PC-9 (cell line): ENCODE data around the gene MACROD2. TPM values are rescaled to one million over a fixed set of nuclear protein-coding genes. Genes with fewer than 3 reads are reported as not detected.

Experiments used
- BruUV-seq: library from RNA; stranded (reverse); fragments of 400-500 nt; replicated peaks from 2 replicates; lab custom pipeline; 2021; lab: Mats Ljungman, UMichigan
- CTCF ChIA-PET: fragments of 300-600 bp; sonication (Branson Sonifier 250); formaldehyde crosslinking; loops from one replicate; lab custom pipeline; 2022; ENCODE audit warnings: antibody characterized with exemption; lab: Charles Lee
- POLR2A ChIA-PET: fragments of 300-600 bp; sonication (Branson Sonifier 250); formaldehyde crosslinking; loops from one replicate; lab custom pipeline; 2022; ENCODE audit warnings: antibody characterized with exemption; ENCODE audit not compliant: unreplicated experiment; lab: Charles Lee
- DNase-seq, 2 experiments: peaks; one replicate each; pipeline versions ENCODE4 v3.0.0 to v3.0.0-alpha.2; 2015 to 2022; ENCODE audit warnings: mixed read lengths in 1 of 2
- H2AFZ ChIP-seq: fragments of 200-600 bp; sonication (generic); 2 replicates; pipeline ENCODE4 v1.8.1; 2017; ENCODE audit warnings: antibody characterized with exemption
- H3F3A ChIP-seq: fragments of 200-600 bp; sonication (generic); 2 replicates; pipeline ENCODE4 v1.8.1; 2017; ENCODE audit warnings: antibody characterized with exemption, mild to moderate bottlenecking, low read depth; ENCODE audit not compliant: insufficient read depth
- H3K27ac ChIP-seq: fragments of 200-600 bp; sonication (generic); 2 replicates; pipeline ENCODE4 v1.6.1; 2016; ENCODE audit warnings: mixed run types
- H3K27me3 ChIP-seq: fragments of 200-600 bp; sonication (generic); 2 replicates; pipeline ENCODE4 v1.6.1; 2016; ENCODE audit warnings: low read depth, mixed run types; ENCODE audit not compliant: insufficient read depth
- H3K36me3 ChIP-seq: fragments of 200-600 bp; sonication (generic); 2 replicates; pipeline ENCODE4 v1.6.1; 2016; ENCODE audit warnings: low read depth, mixed run types
- H3K4me1 ChIP-seq: fragments of 200-600 bp; sonication (generic); replicated peaks from 2 replicates; pipeline ENCODE4 v1.6.1; 2016; ENCODE audit warnings: mixed run types; ENCODE audit not compliant: insufficient read depth
- H3K4me2 ChIP-seq: fragments of 200-600 bp; sonication (generic); 2 replicates; pipeline ENCODE4 v1.6.1; 2017; ENCODE audit warnings: mixed run types
- H3K4me3 ChIP-seq: fragments of 200-600 bp; sonication (generic); 2 replicates; pipeline ENCODE4 v1.6.1; 2016; ENCODE audit warnings: mixed run types
- H3K79me2 ChIP-seq: fragments of 200-600 bp; sonication (generic); 2 replicates; pipeline ENCODE4 v1.6.1; 2017; ENCODE audit warnings: low read depth, mixed run types
- H3K9me2 ChIP-seq: fragments of 200-600 bp; sonication (generic); 2 replicates; pipeline ENCODE4 v1.8.1; 2017; ENCODE audit warnings: mild to moderate bottlenecking; ENCODE audit not compliant: insufficient read depth
- H3K9me3 ChIP-seq: fragments of 200-600 bp; sonication (generic); 2 replicates; pipeline ENCODE4 v1.8.1; 2016; ENCODE audit warnings: low read depth; ENCODE audit not compliant: insufficient read depth
- H4K20me1 ChIP-seq: fragments of 200-600 bp; sonication (generic); 2 replicates; pipeline ENCODE4 v1.8.1; 2017; ENCODE audit not compliant: insufficient read depth
- CTCF ChIP-seq: fragments of 200-600 bp; sonication (generic); conservative IDR thresholded peaks from 2 replicates; pipeline ENCODE4 v1.6.1; 2017; ENCODE audit warnings: mixed run types, antibody characterized with exemption, mild to moderate bottlenecking, moderate library complexity
- EZH2 ChIP-seq: fragments of 200-600 bp; sonication (generic); IDR thresholded peaks from 2 replicates; pipeline ENCODE4 v1.8.0; 2017; ENCODE audit warnings: antibody characterized with exemption, low read depth
- intact Hi-C: fragments of 100-400 bp; cut with micrococcal nuclease; formaldehyde crosslinking; loops from one replicate; pipeline ENCODE4 v1.10.0; 2022; ENCODE audit not compliant: unreplicated experiment
- total RNA-seq: library from RNA; stranded (reverse); gene quantifications from 2 replicates; pipeline ENCODE4 v1.2.3, GENCODE V29; 2021

Gene MACROD2
- total RNA-seq, 1 experiment from 2014 or later, result 11.4 TPM

GRCh38 chr20:14696937-14697336 lies 701.6 kb downstream of the MACROD2 start:
- no TSS peak for BruUV-seq
- H3F3A ChIP-seq, result no peaks in the 10 kb centered on the region
- H3K36me3 ChIP-seq, result no peaks in the 10 kb centered on the region
- no peaks in the 10 kb centered on the region for H4K20me1 ChIP-seq
- ChIA-PET CTCF (no interaction called here), POLR2A (no interaction called here)
- no peak for TF ChIP-seq CTCF
- TF ChIP-seq EZH2, result no peak
- no peaks in the 10 kb centered on the region for H3K79me2 ChIP-seq
- H3K9me2 ChIP-seq, result no peaks in the 10 kb centered on the region
- no peak overlapping the region for H3K27ac ChIP-seq
- no peaks in the 10 kb centered on the region for H3K9me3 ChIP-seq
- no peak overlapping the region for H3K4me2 ChIP-seq
- no peak overlapping the region for H2AFZ ChIP-seq
- H3K4me1 ChIP-seq, result no peaks in the 10 kb centered on the region
- H3K4me3 ChIP-seq, result no peak overlapping the region
- H3K27me3 ChIP-seq, result no peaks in the 10 kb centered on the region
- DNase-seq, result no peak
- intact Hi-C loops, result no loop called here

GRCh38 chr20:14698125-14698524 lies 702.8 kb downstream of the MACROD2 start:
- ChIA-PET POLR2A (no interaction called here), CTCF (no interaction called here)
- Histone ChIP-seq H3K36me3 (no peaks in the 10 kb centered on the region), H3K27me3 (no peaks in the 10 kb centered on the region), H3K79me2 (no peaks in the 10 kb centered on the region), H3K9me2 (no peaks in the 10 kb centered on the region), H3K4me1 (no peaks in the 10 kb centered on the region), H4K20me1 (no peaks in the 10 kb centered on the region), H3K4me3 (no peak overlapping the region), H2AFZ (no peak overlapping the region), H3F3A (no peaks in the 10 kb centered on the region), H3K4me2 (no peak overlapping the region), H3K27ac (no peak overlapping the region), H3K9me3 (no peaks in the 10 kb centered on the region)
- intact Hi-C loops, result no loop called here
- no peak for DNase-seq
- BruUV-seq, result no TSS peak
- TF ChIP-seq EZH2 (no peak), CTCF (no peak)

- H2AFZ ChIP-seq, result no peak overlapping the region
- H3K9me3 ChIP-seq, result no peaks in the 10 kb centered on the region
- intact Hi-C loops, result no loop called here
- H4K20me1 ChIP-seq, result no peaks in the 10 kb centered on the region
- H3K36me3 ChIP-seq, result no peaks in the 10 kb centered on the region
- H3F3A ChIP-seq, result no peaks in the 10 kb centered on the region
- H3K9me2 ChIP-seq, result no peaks in the 10 kb centered on the region
- CTCF ChIA-PET, result no interaction called here
- no peak overlapping the region for H3K27ac ChIP-seq
- no peaks in the 10 kb centered on the region for H3K79me2 ChIP-seq
- H3K27me3 ChIP-seq, result no peaks in the 10 kb centered on the region
- DNase-seq, result no peak
- no peaks in the 10 kb centered on the region for H3K4me1 ChIP-seq
- no peak overlapping the region for H3K4me3 ChIP-seq
- POLR2A ChIA-PET, result no interaction called here
- H3K4me2 ChIP-seq, result no peak overlapping the region
- TF ChIP-seq CTCF, result no peak
- TF ChIP-seq EZH2, result no peak
- BruUV-seq, result no TSS peak
Measured at GRCh38 chr20:14698605-14699373, 703.5 kb downstream of the MACROD2 start.
